ENCODE results near the gene CA10. TPM values are rescaled to one million over a fixed set of nuclear protein-coding genes. Genes with fewer than 3 reads are reported as not detected.

CA10 gene
- total and polyA plus RNA-seq, 2 donors (not counting 1 experiment from before 2014, with no cell fraction given): not detected

- Histone ChIP-seq H3K27me3 (replicated peaks in 1 of 4; ENCODE audit: control extremely low read depth in 1 of 4, control insufficient read depth in 3 of 4, insufficient read depth in 4 of 4, low read length in 3 of 4) (peaks cover 0 to 39% (median 12%) of the 10 kb centered on the region in 4 experiments), H3K9ac (ENCODE audit: low read length) (no peak overlapping the region), H3K9me3 (ENCODE audit: control extremely low read depth in 1 of 3, control insufficient read depth in 2 of 3, insufficient read depth in 1 of 3, low read length in 2 of 3) (peaks cover 0 to 28% (median 0%) of the 10 kb centered on the region in 3 donors), H3K4me2 (replicated peaks; ENCODE audit: low read depth, low read length, poor library complexity, severe bottlenecking) (no peak overlapping the region), H2AFZ (ENCODE audit: insufficient read depth, low read depth, low read length, poor library complexity, severe bottlenecking) (no peak overlapping the region), H3K4me1 (ENCODE audit: control insufficient read depth in 2 of 2, insufficient read depth in 2 of 2, low read length in 2 of 2) (no peaks in the 10 kb centered on the region), H3K79me2 (ENCODE audit: control insufficient read depth, insufficient read depth, low read length) (no peaks in the 10 kb centered on the region), H4K20me1 (ENCODE audit: control insufficient read depth, insufficient read depth, low read length, poor library complexity, severe bottlenecking) (no peaks in the 10 kb centered on the region), H3K27ac (ENCODE audit: low read length in 2 of 2) (no peak overlapping the region), H3K4me3 (ENCODE audit: control extremely low read depth in 1 of 5, extremely low read depth in 1 of 5, insufficient read depth in 1 of 5, low read depth in 2 of 5, low read length in 4 of 5) (no peak overlapping the region), H3K36me3 (replicated peaks in 1 of 2; ENCODE audit: control extremely low read depth in 1 of 2, control insufficient read depth in 1 of 2, extremely low read depth in 1 of 2, insufficient read depth in 2 of 2, low read length in 1 of 2) (no peaks in the 10 kb centered on the region)
- no peak for DNase-seq
- Mint-ChIP-seq H3K27ac (no peak overlapping the region), H3K27me3 (peaks cover 34% of the 10 kb centered on the region), H3K4me3 (no peak overlapping the region), H3K4me1 (no peaks in the 10 kb centered on the region), H3K9me3 (ENCODE audit: insufficient read depth) (peaks cover 4% of the 10 kb centered on the region)
- ATAC-seq (ENCODE audit: low read depth): no peak
- ChIA-PET POLR2A (no interaction called here), CTCF (no interaction called here)
- WGBS (ENCODE audit: insufficient coverage): 13% methylated on average over 14 of the region's 17 CpGs
- intact Hi-C loops (cut with micrococcal nuclease): no loop called here
- no peak for TF ChIP-seq CTCF (IDR thresholded peaks at IDR 0.05)
- no peak for TF ChIP-seq EZH2 (IDR thresholded peaks at IDR 0.05; ENCODE audit: borderline replicate concordance, insufficient read depth, low read depth, low read length, poor library complexity, severe bottlenecking)
These were observed 1.6 kb upstream of the CA10 start for GRCh38 chr17:52160136-52160567.

- H3K4me3 Mint-ChIP-seq: no peak overlapping the region
- ChIA-PET POLR2A (no interaction called here), CTCF (no interaction called here)
These were observed 977 bp upstream of the CA10 start for GRCh38 chr17:52159246-52160135.

More at GRCh38 chr17:52159246-52160135, 977 bp upstream of the CA10 start:
- H3K4me2 ChIP-seq (replicated peaks; ENCODE audit: low read depth, low read length, poor library complexity, severe bottlenecking): no peak overlapping the region
- Mint-ChIP-seq H3K9me3 (ENCODE audit: insufficient read depth) (peaks cover 2% of the 10 kb centered on the region), H3K27me3 (peaks cover 34% of the 10 kb centered on the region), H3K4me1 (no peaks in the 10 kb centered on the region), H3K27ac (no peak overlapping the region)
- H3K9me3 ChIP-seq (ENCODE audit: control extremely low read depth in 1 of 3, control insufficient read depth in 2 of 3, insufficient read depth in 1 of 3, low read length in 2 of 3): peaks cover 0 to 28% (median 0%) of the 10 kb centered on the region in 3 donors
- no peaks in the 10 kb centered on the region for H3K36me3 ChIP-seq (replicated peaks in 1 of 2; ENCODE audit: control extremely low read depth in 1 of 2, control insufficient read depth in 1 of 2, extremely low read depth in 1 of 2, insufficient read depth in 2 of 2, low read length in 1 of 2)
- WGBS (ENCODE audit: insufficient coverage): 13% methylated on average over 20 of the region's 40 CpGs
- H4K20me1 ChIP-seq (ENCODE audit: control insufficient read depth, insufficient read depth, low read length, poor library complexity, severe bottlenecking): no peaks in the 10 kb centered on the region
- no peaks in the 10 kb centered on the region for H3K79me2 ChIP-seq (ENCODE audit: control insufficient read depth, insufficient read depth, low read length)
- ATAC-seq (ENCODE audit: low read depth) (no peak), DNase-seq (no peak)
- H3K4me1 ChIP-seq (ENCODE audit: control insufficient read depth in 2 of 2, insufficient read depth in 2 of 2, low read length in 2 of 2): no peaks in the 10 kb centered on the region
- H3K4me3 ChIP-seq (ENCODE audit: control extremely low read depth in 1 of 5, extremely low read depth in 1 of 5, insufficient read depth in 1 of 5, low read depth in 2 of 5, low read length in 4 of 5): no peak overlapping the region
- no peak overlapping the region for H3K9ac ChIP-seq (ENCODE audit: low read length)
- intact Hi-C loops (cut with micrococcal nuclease): no loop called here
- H3K27ac ChIP-seq (ENCODE audit: low read length in 2 of 2): no peak overlapping the region
- TF ChIP-seq CTCF (IDR thresholded peaks at IDR 0.05) (no peak), EZH2 (IDR thresholded peaks at IDR 0.05; ENCODE audit: borderline replicate concordance, insufficient read depth, low read depth, low read length, poor library complexity, severe bottlenecking) (no peak)
- peaks cover 0 to 39% (median 12%) of the 10 kb centered on the region in 4 experiments for H3K27me3 ChIP-seq (replicated peaks in 1 of 4; ENCODE audit: control extremely low read depth in 1 of 4, control insufficient read depth in 3 of 4, insufficient read depth in 4 of 4, low read length in 3 of 4)
- H2AFZ ChIP-seq (ENCODE audit: insufficient read depth, low read depth, low read length, poor library complexity, severe bottlenecking): no peak overlapping the region
